OCI-LY7 (cell line): ENCODE measurements around the gene POC5.

Experiments
- CTCF ChIP-seq: fragments of 200-600 bp; sonication (generic); conservative IDR thresholded peaks from 2 replicates; pipeline ENCODE4 v1.5.1; 2014; ENCODE audit warnings: mild to moderate bottlenecking, antibody characterized with exemption, low read length, moderate library complexity, mixed read lengths
- EZH2phosphoT487 ChIP-seq: fragments of 200-600 bp; sonication (generic); IDR thresholded peaks from 2 replicates; pipeline ENCODE4 v1.6.1; 2018; ENCODE audit warnings: low read depth, borderline replicate concordance, mild to moderate bottlenecking, mixed run types, antibody characterized with exemption, low read length, moderate library complexity, mixed read lengths

GRCh38 chr5:75685141-75685540 is 32.1 kb downstream of the POC5 start:
- TF ChIP-seq CTCF, result no peak
- no peak for TF ChIP-seq EZH2phosphoT487
